GM21367 (cell line): ENCODE data around the gene DYNLL1.
"Not testable (repeated sequence)": the region's sequence is repeated elsewhere in the genome, so short reads cannot be mapped to it uniquely, and the experiment has no call there.

Experiments
- ATAC-seq: cut with Tn5 transposase; IDR thresholded peaks from one replicate; pipeline ENCODE4 v1.9.1; 2021; ENCODE audit not compliant: unreplicated experiment

DYNLL1 gene

DNA sequence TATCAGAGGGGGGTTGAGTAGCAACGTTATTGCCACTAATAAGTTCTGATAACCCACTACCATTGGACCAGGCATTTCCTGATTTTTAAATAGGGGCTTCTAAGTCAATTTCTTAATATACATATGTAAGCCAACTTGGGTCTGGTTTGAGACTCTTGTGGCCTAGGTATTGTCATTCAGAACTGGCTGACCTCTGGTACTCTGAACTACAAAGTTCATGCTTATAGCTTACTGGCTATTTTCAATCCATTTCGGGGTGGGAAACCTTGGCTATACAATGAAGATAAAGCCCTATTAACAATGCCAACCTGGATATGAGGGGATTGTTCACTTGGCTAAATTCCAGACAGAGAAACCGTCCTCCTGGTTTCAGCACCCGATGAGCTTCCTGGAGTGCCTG lies 8.7 kb downstream of the DYNLL1 start:
- ATAC-seq: no peak

DNA sequence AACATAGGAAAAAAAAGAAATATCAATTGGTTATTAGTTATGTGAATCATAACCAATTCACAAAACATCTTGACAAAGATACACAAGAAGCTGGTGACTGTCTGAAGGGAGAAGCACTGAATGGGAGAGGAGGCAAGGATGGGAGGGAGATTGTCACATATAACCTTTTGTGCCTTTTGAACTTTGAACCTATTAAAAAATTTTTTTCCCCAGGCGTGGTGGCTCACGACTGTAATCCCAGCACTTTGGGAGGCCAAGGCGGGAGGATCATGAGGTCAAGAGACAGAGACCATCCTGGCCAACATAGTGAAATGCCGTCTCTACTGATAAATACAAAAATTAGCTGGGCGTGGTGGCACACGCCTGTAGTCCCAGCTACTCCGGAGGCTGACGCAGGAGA lies 12.6 kb downstream of the DYNLL1 start:
- ATAC-seq: no peak

DNA sequence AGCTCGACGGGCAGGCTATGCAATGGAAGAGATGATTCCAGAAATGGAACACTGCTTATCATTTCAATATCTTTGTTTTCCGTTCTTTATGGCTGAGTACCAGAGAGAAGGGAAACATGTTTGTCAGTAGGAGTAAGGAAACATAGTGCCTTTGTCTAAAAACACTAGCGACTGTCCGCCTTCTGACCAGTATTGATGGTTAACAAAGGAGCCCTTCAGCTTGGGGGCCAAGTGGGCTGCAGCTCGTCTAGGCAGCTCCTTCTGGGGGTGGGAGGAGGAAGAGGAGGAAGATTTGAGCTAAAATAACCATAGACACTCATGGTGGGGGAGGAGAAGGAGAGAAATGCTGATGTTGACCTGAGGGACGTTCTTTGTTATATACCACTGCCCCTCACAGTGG lies 18.1 kb downstream of the DYNLL1 start:
- ATAC-seq: no peak

DNA sequence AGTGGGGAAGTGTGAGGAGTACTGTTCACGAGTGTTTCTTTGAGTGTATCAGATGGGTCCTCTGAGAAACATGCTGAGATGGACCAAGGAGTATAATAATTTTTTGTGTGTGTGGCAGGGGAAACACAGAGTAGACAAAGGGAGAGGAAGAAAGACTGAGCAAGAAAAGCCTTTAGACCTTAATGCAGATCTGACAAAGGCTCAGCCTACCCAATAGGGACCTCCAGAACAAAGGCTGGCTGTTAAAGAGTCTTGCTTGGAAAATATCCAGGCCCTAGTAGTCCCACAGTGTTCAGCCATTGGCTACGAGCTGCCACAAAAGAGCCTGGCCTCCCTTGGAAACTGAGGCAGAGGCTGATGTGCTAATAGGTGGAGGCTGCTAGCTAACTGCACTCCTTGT lies 19.6 kb downstream of the DYNLL1 start:
- ATAC-seq: no peak

DNA sequence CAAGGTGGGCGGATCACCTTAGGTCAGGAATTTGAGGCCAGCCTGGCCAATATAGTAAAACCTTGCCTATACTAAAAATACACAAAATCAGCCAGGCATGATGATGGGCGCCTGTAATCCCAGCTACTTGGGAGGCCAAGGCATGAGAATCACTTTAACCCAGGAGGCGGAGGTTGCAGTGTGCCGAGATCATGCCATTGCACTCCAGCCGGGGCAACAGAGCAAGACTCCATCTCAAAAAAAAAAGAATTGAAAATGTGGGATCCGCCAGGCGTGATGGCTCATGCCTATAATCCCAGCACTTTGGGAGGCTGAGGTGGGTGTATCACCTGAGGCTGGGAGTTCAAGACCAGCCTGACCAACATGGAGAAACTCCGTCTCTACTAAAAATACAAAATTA lies 23.4 kb downstream of the DYNLL1 start:
- ATAC-seq: not testable (repeated sequence)

DNA sequence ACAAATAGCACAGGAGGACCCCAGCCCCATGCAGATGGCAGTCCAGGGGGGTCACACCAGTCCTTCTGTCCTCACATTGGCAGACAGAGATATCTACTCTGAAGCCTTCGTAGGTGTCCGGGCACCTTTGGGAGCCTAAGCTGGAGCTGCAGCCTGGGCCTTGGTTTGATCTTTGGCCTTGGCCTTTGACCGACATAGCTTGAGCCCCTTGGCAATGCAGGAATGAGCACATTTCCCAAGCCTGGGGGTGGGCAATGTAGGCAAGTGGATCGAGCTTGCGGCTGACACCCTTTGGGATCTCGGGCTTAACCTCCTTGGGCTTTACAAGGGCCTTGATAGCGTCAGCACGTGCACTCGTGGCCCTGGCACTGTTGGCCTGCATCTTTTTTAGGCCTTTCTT lies 26.7 kb downstream of the DYNLL1 start:
- no peak for ATAC-seq

DNA sequence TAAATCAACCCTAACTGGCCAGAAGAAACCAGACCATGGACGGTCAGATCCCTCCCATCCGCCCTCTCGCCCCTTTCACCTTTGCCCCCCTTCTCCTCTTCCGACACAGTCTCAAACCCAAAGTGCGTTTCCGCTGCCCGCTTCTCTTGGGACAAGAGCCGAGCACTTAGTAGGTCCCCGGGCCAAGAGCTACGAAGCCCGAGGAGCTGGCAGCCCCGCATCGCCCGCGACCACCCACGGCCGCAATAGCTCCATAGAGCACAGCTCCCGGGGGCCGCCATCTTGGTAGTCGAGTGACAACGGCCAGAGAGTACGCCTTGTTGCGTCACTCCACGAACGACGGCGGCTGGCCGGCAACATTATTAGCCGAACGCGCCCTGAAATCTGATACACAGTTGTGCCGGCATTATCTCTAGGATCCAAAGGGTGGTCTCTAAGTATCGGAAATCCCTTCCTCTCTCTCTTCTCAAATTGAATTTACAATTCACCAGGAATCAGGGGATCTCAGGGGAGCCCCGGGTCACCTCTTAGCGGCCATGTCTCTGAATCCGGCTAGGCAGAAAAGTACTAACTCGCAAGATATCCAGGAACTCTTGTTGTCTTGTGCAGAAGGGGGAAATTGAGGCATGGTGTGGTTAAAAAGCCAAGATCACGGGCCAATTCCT lies 33.1 kb downstream of the DYNLL1 start, which contains the start of gene COQ5:
Gene COQ5, minus strand, starts transcription at position 298 of the 665 bp plus-strand sequence. Its CDS starts 17 bp downstream, at position 281.
- ATAC-seq: peak; percentile 74

DNA sequence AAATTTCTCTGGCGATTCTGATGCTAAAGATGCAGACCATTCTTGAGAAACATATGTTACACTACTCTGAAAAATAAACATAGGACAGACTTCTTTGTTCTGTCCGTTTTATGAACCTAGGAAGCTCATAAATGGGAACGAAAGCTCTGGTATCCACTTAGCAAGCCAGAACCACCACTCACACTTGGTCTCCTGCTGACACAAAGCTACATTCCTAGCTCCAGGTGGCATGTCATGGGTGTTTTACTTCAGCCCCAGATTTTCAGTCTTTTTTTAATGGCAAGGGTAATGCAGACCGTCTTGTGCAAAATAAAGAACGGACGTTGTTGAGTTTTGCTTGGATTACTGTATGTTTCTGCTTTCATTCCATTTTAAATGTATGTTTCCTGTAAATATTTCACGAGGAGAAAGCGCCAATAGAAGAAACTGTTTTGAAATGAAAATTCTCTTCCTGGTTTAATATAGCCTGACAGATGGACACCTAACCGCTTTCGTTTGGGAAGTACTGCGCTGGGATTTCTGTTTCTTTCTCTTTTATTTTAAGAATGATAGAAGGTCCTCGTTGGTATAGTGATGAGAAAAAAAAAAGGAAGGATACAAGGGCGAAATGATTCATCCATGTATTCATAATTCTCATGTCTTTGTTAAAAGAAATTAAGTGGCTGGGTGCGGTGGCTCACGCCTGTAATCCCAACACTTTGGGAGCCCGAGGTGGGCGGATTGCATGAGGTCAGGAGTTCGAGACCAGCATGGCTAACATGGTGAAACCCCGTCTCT lies 33.9 kb downstream of the DYNLL1 start:
- ATAC-seq: no peak

DNA sequence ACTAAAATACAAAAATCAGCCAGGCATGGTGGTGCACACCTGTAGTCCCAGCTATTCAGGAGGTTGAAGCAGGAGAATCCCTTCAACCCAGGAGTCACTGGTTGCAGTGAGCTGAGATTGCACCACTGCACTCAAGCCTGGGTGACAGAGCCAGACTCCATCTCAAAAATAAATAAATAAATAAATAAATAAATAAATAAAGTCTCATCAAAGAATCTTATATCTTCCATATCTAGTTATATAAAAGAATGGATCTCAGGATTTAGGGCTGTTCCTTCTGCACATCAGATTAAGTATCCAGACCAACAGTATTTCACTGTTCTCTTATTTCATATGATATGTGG lies 34.5 kb downstream of the DYNLL1 start:
- not testable (repeated sequence) for ATAC-seq

DNA sequence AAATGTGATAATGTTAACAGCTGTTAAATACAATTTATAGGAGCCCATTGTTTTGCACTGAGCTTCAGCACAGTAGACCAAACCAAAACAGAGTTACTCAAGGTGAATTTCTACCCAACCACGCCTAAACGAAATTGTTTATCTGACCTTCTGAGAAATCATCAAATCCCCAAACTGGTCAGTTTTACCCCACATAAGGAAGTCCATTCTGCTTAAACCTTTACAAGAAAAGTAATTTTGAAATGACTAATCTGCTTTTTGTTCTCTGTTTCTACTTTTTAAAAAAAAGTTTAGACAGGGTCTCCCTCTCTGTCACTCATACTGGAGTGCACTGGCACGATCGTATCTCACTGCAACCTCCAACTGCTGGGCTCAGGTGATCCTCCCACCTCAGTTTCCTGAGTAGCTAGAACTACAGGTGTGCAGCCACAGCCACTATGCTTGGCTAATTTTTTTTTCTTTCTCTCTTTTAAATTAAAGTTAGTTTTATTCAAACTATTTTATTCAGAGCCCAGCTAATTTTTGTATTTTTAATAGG lies 36.9 kb downstream of the DYNLL1 start:
- ATAC-seq: no peak

DNA sequence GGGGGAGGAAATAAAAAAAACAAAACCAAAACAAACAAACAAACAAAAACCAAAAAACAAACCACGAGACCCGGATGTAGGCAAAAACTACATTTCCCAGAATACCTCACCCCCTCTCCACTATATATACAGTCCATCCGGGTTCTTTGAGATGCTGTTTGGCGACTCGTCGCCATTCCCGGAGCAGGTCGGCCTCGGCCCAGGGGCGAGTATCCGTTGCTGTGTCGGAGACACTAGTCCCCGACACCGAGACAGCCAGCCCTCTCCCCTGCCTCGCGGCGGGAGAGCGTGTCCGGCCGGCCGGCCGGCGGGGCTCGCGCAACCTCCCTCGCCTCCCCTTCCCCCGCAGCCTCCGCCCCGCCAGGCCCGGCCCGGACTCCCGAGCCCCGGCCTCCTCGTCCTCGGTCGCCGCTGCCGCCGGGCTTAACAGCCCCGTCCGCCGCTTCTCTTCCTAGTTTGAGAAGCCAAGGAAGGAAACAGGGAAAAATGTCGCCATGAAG lies 38.3 kb downstream of the DYNLL1 start, which contains the start of gene RNF10:
Gene RNF10, plus strand, starts transcription at position 154 of the 500 bp plus-strand sequence. CDS start 456 bp downstream, outside the sequence.
- peak; percentile 60 for ATAC-seq

DNA sequence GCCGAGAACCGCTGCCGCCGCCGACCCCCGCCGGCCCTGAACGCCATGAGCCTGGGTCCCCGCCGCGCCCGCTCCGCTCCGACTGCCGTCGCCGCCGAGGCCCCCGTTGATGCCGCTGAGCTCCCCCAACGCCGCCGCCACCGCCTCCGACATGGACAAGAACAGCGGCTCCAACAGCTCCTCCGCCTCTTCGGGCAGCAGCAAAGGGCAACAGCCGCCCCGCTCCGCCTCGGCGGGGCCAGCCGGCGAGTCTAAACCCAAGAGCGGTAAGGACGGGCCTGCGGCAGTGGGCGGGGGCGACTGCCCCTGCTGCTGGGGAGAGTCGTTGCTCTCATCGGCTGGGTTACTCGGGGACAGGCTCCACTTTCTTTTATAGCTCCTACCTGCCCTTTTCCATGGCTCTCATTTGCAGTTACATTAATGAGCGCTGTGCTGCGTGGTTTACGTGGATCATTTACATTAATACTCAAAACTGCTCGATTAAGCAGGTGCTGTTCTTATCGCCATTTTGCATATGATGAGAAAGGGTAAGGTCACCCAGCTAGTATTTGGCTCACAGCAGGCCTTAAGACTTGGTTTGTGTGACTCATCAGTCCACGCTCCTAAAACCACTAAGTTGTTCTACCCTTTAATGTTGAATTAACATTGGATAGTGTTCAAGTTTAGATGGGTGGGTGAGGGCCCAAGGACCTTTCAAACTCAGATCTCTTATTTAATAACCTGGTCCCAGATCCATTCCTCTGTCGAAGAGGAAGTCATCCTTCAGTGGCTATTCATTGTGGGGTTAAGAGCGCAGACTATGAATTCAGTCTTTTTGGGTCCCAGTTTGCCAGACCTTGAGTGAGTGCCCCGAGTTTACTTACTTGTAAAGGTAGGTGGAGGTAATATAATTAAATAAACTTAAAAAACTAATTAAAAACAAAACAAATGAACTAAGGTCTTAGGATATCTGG lies 39.1 kb downstream of the DYNLL1 start:
- ATAC-seq: peak; percentile 28

DNA sequence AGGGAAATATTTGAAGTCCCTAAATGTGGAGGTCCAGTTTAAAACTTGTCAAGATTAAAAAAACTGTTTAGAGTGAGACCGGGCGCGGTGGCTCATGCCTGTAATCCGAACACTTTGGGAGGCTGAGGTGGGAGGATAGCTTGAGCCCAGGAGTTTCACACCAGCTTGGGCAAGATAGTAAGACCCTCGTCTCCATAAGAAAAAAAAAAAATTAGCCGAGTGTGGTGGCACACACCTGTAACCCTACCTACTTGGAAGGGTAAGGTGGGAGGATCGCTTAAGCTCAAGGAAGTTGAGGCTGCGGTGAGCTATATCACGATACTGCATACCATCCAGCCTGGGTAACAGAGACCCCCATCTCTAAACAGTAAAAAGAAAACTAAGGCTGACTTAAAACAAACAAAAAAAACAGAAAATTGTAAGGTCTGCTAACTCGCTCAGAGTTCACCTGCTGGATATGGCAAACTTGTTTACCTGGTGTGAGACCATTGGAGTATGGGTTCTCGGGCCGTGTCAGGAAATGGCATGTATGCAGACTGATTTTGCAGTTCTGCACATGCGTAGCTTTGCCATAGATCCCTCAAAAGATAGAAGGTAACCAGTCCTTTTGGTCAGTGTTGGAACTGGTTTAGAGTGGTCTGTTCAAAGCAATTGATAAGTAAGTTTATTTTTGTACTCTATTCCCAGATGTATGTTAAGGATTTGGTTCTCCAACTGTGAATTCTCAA lies 40.3 kb downstream of the DYNLL1 start:
- no peak for ATAC-seq

DNA sequence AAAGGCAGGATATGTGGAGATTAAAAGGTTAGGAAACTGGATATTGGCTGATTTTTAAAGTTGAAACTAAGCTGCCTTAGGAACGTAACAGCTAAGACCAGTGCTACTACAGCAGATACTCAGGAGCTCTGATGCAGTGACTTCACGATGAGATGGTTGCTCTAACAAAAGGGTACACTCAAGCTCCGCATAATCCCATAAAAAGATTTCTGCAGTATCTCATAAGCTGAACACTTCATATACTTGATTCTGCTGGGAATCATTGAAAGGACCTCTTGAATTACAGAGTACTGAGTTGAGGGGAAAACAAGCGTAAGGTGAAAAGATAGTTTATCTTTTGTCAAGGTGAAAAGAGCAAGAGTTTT lies 41.9 kb downstream of the DYNLL1 start:
- ATAC-seq: no peak

DNA sequence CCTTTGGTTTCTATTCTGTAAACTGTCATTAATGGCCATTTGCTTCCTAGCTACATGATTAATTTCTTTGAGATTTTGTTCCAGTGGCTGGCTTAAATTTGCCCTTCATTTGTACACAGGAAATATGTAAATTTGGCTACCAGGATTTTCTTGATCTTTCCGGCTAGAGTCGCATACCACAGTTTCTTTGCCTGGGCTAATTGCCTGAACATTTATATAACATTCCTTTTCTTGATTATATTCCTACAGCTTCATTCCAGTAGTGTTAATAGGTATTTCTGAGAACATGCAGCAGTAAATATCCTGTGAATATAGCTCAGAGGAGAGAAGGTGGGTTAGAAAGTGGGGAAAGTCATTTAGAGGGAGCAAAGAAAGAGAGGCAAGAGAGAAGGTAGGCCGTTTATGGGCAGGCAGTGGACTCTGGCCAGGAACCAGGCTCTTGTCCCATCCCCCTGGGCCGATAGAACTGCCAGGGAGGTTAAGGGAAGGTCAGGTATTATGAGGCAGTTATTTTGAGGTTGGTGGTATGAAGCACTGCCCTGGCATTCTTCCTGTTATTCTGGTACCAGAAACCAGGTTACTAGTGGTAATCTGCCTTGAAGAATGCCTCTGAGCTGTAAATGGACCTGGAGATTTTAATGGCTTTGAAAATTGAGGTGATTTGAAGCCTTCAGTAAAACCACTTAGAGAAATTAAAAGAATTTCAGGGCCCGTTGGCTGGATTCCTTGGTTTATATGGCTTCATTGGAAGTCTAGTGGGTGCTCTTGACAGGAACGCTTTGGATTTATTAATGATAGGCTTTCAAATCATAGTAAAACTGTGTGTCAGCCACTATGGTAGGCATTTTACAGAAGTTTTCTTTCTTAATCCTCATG lies 42.6 kb downstream of the DYNLL1 start:
- ATAC-seq: no peak

DNA sequence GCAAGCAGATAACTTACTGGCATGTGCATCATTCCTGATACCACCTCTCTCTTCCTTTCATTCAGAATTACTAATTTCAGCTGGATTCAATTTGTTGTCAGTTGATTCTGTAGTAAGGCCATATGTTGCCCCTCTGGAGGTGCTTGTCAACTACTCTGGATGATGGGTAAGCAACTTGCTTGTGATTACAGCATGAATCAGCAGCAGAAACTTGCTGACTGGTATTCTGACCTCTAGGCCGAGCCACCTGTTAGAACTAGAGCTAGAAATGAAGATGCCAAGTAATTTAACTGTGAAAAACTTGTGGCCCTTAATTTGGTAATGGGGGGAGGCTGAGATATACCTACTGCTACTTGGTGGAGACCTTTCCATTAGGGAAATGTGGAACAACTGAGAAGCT lies 43.4 kb downstream of the DYNLL1 start:
- ATAC-seq: no peak

DNA sequence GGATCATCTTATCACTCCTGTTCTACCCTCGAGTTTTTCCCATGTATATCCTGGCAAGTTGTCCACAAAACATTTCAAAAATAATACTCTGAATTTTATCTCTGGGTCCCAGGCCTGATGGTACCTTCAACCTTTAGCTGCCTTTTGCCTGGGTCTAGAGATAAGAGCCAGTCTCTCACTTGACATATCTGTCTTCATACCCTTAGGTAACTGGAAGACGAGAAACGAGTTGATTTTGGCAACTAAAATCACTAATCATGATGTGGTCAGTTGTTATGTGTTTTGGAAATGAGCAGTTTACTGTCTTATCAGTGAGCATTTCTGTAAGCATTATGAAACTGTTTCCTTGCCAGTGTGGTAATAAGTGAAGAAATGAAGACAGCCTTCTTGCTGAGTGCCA lies 44.5 kb downstream of the DYNLL1 start:
- no peak for ATAC-seq

DNA sequence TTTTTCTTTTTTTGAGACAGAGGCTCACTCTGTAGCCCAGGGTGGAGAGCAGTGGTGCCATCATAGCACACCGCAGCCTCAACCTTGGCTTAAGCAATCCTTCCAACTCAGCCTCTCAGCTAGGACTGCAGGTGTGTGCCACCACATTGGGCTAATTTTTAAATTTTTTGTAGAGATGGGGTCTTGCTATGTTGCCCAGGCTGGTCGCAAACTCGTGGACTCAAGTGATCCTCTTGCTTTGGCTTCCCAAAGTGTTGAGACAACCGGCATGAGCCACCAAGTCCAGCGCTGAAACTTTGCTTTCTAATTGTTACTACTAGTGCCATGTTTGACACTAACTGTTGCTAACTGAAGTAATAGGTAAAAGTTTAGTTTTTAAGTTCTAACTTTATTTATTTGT lies 46.3 kb downstream of the DYNLL1 start:
- ATAC-seq: no peak

DNA sequence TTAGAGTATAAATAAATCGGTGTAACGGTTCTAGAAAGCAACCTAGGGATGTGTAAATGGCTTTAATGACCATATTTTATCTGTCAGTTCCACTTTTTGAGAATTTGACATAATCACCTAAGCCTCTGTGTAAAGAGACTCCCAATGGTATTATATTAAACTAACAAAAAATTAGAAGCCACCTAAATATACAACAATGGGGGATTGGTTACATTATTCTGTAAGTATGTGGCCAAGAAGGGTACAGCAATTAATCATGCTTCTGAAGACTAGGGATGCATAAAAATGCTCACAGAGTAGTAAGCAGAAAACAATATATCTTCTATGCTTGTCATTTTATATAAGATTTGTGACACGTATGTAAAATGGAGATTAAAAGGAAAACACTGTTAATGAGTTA lies 48.8 kb downstream of the DYNLL1 start:
- no peak for ATAC-seq

DNA sequence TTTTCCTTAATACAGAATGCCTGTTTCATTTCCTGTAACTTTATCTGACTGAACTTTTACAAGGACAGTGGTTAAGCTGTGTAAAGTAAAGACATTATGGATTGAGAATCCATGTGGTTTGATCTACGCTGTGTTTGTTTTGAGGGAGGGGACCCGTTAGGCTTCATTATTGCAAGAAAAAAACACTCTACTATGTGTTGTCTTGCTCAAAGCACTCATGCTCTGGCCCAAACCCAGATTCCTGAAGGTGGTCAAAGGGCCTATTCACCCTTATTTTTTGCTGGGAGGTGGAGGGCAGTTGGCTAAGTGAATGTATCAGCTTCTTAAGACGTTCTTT lies 50.1 kb downstream of the DYNLL1 start:
- ATAC-seq: no peak
